Measurements from ENCODE around the gene LRRC14B. TPM values are rescaled to one million over a fixed set of nuclear protein-coding genes. Genes with fewer than 3 reads are reported as not detected.

The LRRC14B gene
- total RNA-seq, 1 donor from 2014 or later, result not detected

- ATAC-seq (ENCODE audit: low read depth) (no peak), DNase-seq (no peak)
- ChIA-PET POLR2A (no interaction called here), CTCF (interaction anchor here (1.7 kb wide), 1 partner anchor 27 kb away, joined by 4 read pairs; no protein-coding TSS in a partner anchor)
- H3K4me3 Mint-ChIP-seq, result no peak overlapping the region
- intact Hi-C loops (cut with micrococcal nuclease), result no loop called here
- no peak overlapping the region for H3K27ac Mint-ChIP-seq
- H3K27me3 Mint-ChIP-seq, result peaks cover 6% of the 10 kb centered on the region
- peaks cover 11% of the 10 kb centered on the region for H3K4me1 Mint-ChIP-seq
- no peaks in the 10 kb centered on the region for H3K9me3 Mint-ChIP-seq
- TF ChIP-seq CTCF (IDR thresholded peaks at IDR 0.05), result no peak
- H3K36me3 Mint-ChIP-seq (ENCODE audit: low read depth), result no peaks in the 10 kb centered on the region
Measured at GRCh38 chr5:187042-187431, 4.3 kb upstream of the LRRC14B start.

DNA sequence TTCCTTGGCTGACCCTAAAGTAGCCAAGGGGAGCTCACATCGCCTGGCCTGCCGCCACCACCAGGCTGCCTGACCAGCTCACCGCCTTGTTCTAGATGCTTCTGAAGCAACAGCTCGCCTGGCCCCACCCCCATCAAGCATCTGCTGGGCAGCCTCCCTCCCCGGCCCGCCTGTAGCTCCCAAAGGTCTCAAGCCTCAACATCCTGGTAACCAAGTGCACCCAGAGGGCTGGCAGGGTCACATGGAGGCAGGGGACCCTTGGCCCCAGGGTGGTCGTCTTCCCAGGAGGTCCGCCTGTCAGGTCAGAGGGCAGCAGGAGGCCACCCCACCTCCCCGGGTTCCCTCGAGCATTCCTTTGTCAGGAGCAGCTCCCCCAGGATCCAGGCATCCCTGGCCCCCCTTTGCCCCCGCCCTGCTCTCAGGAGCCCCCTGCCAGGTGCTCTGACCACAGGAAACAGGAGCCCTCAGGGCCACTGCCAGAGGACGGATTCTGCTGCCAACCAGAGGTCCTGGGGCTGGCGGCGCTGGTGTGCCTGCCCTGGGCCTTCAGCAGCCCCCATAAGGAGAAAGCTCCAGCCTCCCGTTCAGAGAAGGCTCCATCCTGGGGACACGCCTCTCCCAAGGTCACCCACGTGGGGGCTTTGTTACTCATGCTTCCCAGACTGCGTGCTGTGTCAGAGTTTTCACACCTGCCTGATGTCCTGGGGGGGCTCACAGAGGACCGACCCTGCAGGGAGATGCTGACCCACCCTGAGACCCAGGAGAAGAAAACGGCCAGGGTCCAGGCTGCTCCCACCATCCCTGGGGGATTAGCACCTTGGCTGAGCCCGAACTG is 3.5 kb upstream of the LRRC14B start:
- ChIA-PET CTCF (interaction anchor here (0.7 to 1.7 kb wide), 7 partner anchors 8 to 714 kb away, joined by 3 to 13 read pairs (median 9); partner anchors contain the start of genes CCDC127 and SDHA), POLR2A (interaction anchor here (0.6 to 1.5 kb wide), 4 partner anchors 30 to 739 kb away, joined by 4 to 8 read pairs (median 6); partner anchors contain the start of genes CCDC127, PDCD6 and SDHA)
- DNase-seq, result no peak
- intact Hi-C loops (cut with micrococcal nuclease), result loop anchor here (1.0 to 2.0 kb wide), 2 partner anchors 30 to 715 kb away; partner anchors contain the start of genes CCDC127 and SDHA
- Mint-ChIP-seq H3K4me1 (peaks cover 11% of the 10 kb centered on the region), H3K9me3 (no peaks in the 10 kb centered on the region), H3K27ac (no peak overlapping the region), H3K36me3 (ENCODE audit: low read depth) (no peaks in the 10 kb centered on the region), H3K4me3 (no peak overlapping the region), H3K27me3 (peaks cover 14% of the 10 kb centered on the region)
- no peak for TF ChIP-seq CTCF (IDR thresholded peaks at IDR 0.05)
- ATAC-seq (ENCODE audit: low read depth), result no peak

DNA sequence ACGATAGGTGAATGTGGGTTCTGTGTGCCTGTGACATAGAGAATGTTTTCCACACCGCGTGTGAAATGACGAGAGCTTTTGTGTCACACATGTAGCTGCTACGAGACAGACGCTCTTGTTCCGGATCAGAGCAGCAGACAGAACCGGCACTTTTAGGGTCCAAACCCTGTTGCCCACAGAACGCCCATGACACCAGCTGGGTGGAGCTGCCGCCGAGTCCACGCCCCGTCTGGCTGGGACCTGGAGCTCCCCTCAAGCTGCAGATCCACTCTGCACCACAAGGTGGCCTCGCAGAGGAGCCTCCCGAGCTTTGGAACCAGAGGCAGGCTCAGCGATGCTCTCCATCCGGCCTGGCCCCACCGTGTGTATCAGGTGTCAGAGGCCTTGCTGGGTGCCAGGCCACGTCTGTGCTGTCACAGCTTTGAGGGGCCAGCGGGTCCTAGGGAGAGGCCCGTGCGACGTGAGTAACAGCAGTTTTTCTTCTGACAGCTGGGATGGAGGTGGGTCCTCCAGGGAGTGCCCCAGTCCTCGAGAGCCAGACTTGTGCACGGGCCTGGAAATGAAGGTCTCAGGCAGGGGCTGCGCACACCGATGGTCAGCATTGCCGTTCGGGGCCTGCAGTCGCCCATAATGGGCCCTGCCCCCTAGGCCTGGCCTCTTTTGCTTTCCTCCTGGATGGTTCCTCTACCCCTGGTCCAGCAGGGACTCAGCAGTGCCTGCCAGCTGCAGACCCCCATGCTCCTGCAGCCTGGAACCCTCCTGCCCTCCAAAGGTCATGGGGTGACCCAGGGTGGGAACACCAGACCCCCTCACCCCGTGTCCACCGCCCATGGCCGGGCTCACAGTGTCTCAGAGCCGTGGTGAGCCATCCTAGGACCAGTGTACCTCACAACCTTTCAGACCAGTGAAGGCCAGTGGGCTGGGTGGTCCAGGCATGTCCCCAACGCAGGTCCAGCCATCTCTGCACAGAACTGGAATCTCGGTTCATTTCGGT is 2.5 kb upstream of the LRRC14B start:
- peaks cover 11% of the 10 kb centered on the region for H3K27me3 Mint-ChIP-seq
- DNase-seq (peak; percentile 80), ATAC-seq (ENCODE audit: low read depth) (peak; percentile 99)
- H3K9me3 Mint-ChIP-seq, result no peaks in the 10 kb centered on the region
- no peak overlapping the region for H3K4me3 Mint-ChIP-seq
- ChIA-PET POLR2A (interaction anchor here (0.8 to 1.5 kb wide), 3 partner anchors 29 to 82 kb away, joined by 4 to 7 read pairs (median 4); partner anchors contain the start of genes CCDC127, PDCD6 and SDHA), CTCF (interaction anchor here (0.7 to 1.7 kb wide), 7 partner anchors 8 to 714 kb away, joined by 3 to 13 read pairs (median 9); partner anchors contain the start of genes CCDC127 and SDHA)
- H3K4me1 Mint-ChIP-seq, result peaks cover 11% of the 10 kb centered on the region
- peak; percentile 65 for TF ChIP-seq CTCF (IDR thresholded peaks at IDR 0.05)
- no peaks in the 10 kb centered on the region for H3K36me3 Mint-ChIP-seq (ENCODE audit: low read depth)
- H3K27ac Mint-ChIP-seq, result peak overlapping the region; percentile 12
- intact Hi-C loops (cut with micrococcal nuclease), result loop anchor here (1.0 to 2.0 kb wide), 2 partner anchors 30 to 714 kb away; partner anchors contain the start of genes CCDC127 and SDHA

GRCh38 chr5:189486-189885 is 1.8 kb upstream of the LRRC14B start:
- TF ChIP-seq CTCF (IDR thresholded peaks at IDR 0.05), result no peak
- Mint-ChIP-seq H3K27me3 (peaks cover 11% of the 10 kb centered on the region), H3K36me3 (ENCODE audit: low read depth) (no peaks in the 10 kb centered on the region), H3K9me3 (no peaks in the 10 kb centered on the region), H3K4me1 (peaks cover 11% of the 10 kb centered on the region), H3K27ac (no peak overlapping the region), H3K4me3 (no peak overlapping the region)
- DNase-seq, result no peak
- ATAC-seq (ENCODE audit: low read depth), result no peak
- intact Hi-C loops (cut with micrococcal nuclease), result loop anchor here (2.0 kb wide), 1 partner anchor 713 kb away; no protein-coding TSS in a partner anchor
- ChIA-PET POLR2A (interaction anchor here (1.5 kb wide), 1 partner anchor 28 kb away, joined by 4 read pairs; the partner anchor contains the start of genes CCDC127 and SDHA), CTCF (interaction anchor here (1.4 kb wide), 1 partner anchor 713 kb away, joined by 13 read pairs; no protein-coding TSS in a partner anchor)

All from activated B cell treated with CpG ODN at 0.5 μM for 24 hours (primary cell).